Right atrium auricular region (tissue), 2 donors: Measurements from ENCODE around the gene DDX31. TPM values are rescaled to one million over a fixed set of nuclear protein-coding genes. Genes with fewer than 3 reads are reported as not detected.

ENCODE experiments used
- DNase-seq: peaks from one replicate; pipeline ENCODE4 v3.0.0-alpha.2; 2019; ENCODE audit warnings: low spot score
- H3K27ac ChIP-seq, 2 donors: fragments of 200-600 bp; sonication (generic); 1 replicate in 1 of 2; 2 replicates in 1 of 2; pipeline ENCODE4 v1.5.1; 2016 to 2019
- H3K27me3 ChIP-seq, 2 donors: fragments of 200-600 bp; sonication (generic); one replicate each; pipeline versions ENCODE4 v1.5.1 to v1.6.0; 2017 to 2019
- H3K36me3 ChIP-seq: fragments of 200-600 bp; sonication (generic); one replicate; pipeline ENCODE4 v1.5.1; 2016
- H3K4me1 ChIP-seq, 2 donors: fragments of 200-600 bp; sonication (generic); one replicate each; pipeline versions ENCODE4 v1.5.1 to v1.6.0; 2017 to 2019
- H3K4me3 ChIP-seq, 2 donors: fragments of 200-600 bp; sonication (generic); 1 replicate in 1 of 2; 2 replicates in 1 of 2; pipeline ENCODE4 v1.5.1; 2017 to 2019; ENCODE audit warnings: mild to moderate bottlenecking in 1 of 2, moderate library complexity in 1 of 2
- H3K9me3 ChIP-seq, 2 donors: fragments of 200-600 bp; sonication (generic); one replicate each; pipeline ENCODE4 v1.5.1; 2019
- CTCF ChIP-seq, 2 donors: fragments of 200-600 bp; sonication (generic); IDR thresholded peaks; one replicate each; pipeline ENCODE4 v1.5.1; 2019; ENCODE audit warnings: antibody characterized with exemption in 2 of 2
- total RNA-seq, 2 donors: library from RNA; depleted of rRNA; stranded (reverse); fragments of >200 nt; gene quantifications; one replicate each; pipeline ENCODE4 v1.1.0, GENCODE V29; 2016

The DDX31 gene
- total RNA-seq, 2 donors from 2014 or later: 4.6 to 6.0 TPM

- Histone ChIP-seq H3K27me3 (peaks cover 43 to 56% of the 10 kb centered on the region in 2 donors), H3K36me3 (peaks cover 8% of the 10 kb centered on the region), H3K27ac (no peak overlapping the region), H3K4me1 (peaks cover 0 to 24% of the 10 kb centered on the region in 2 donors), H3K9me3 (no peaks in the 10 kb centered on the region), H3K4me3 (no peak overlapping the region)
- DNase-seq: no peak
- TF ChIP-seq CTCF (IDR thresholded peaks at IDR 0.05): no peak
These were observed 80.4 kb downstream of the DDX31 start for GRCh38 chr9:132589148-132590036.

- DNase-seq: no peak
- H3K36me3 ChIP-seq: peaks cover under 1% of the 10 kb centered on the region
- H3K4me3 ChIP-seq: no peak overlapping the region
- no peak overlapping the region for H3K27ac ChIP-seq
- H3K9me3 ChIP-seq: no peaks in the 10 kb centered on the region
- no peak for TF ChIP-seq CTCF (IDR thresholded peaks at IDR 0.05)
- peaks cover 0 to 24% of the 10 kb centered on the region in 2 donors for H3K4me1 ChIP-seq
- H3K27me3 ChIP-seq: peaks cover 43 to 64% of the 10 kb centered on the region in 2 donors
These were observed 81.2 kb downstream of the DDX31 start for GRCh38 chr9:132588501-132589147.

GRCh38 chr9:132588098-132588497 is 81.7 kb downstream of the DDX31 start:
- H3K27me3 ChIP-seq: peaks cover 46 to 69% of the 10 kb centered on the region in 2 donors

GRCh38 chr9:132587592-132587955 is 82.2 kb downstream of the DDX31 start:
- no peak for DNase-seq
- TF ChIP-seq CTCF (IDR thresholded peaks at IDR 0.05): no peak

More at GRCh38 chr9:132588098-132588497, 81.7 kb downstream of the DDX31 start:
- H3K27ac ChIP-seq: no peak overlapping the region
- no peaks in the 10 kb centered on the region for H3K9me3 ChIP-seq
- DNase-seq: no peak
- H3K4me3 ChIP-seq: no peak overlapping the region
- peaks cover 0 to 24% of the 10 kb centered on the region in 2 donors for H3K4me1 ChIP-seq
- TF ChIP-seq CTCF (IDR thresholded peaks at IDR 0.05): no peak
- no peaks in the 10 kb centered on the region for H3K36me3 ChIP-seq

GRCh38 chr9:132586830-132587591 is 82.8 kb downstream of the DDX31 start:
- H3K27ac ChIP-seq: no peak overlapping the region
- peaks cover 0 to 32% of the 10 kb centered on the region in 2 donors for H3K4me1 ChIP-seq
- peaks cover 53 to 78% of the 10 kb centered on the region in 2 donors for H3K27me3 ChIP-seq
- no peaks in the 10 kb centered on the region for H3K9me3 ChIP-seq
- H3K36me3 ChIP-seq: no peaks in the 10 kb centered on the region
- no peak for TF ChIP-seq CTCF (IDR thresholded peaks at IDR 0.05)
- H3K4me3 ChIP-seq: no peak overlapping the region
- DNase-seq: no peak

More at GRCh38 chr9:132587592-132587955, 82.2 kb downstream of the DDX31 start:
- Histone ChIP-seq H3K27ac (no peak overlapping the region), H3K27me3 (peaks cover 52 to 74% of the 10 kb centered on the region in 2 donors), H3K4me1 (peaks cover 0 to 26% of the 10 kb centered on the region in 2 donors), H3K4me3 (no peak overlapping the region), H3K9me3 (no peaks in the 10 kb centered on the region), H3K36me3 (no peaks in the 10 kb centered on the region)
